Panc1 (cell line): ENCODE data around the gene GRIK4. TPM values are rescaled to one million over a fixed set of nuclear protein-coding genes. Genes with fewer than 3 reads are reported as not detected.

Experiments
- ATAC-seq: fragments of 200-7000 bp; cut with Tn5 transposase; 2 replicates; pipeline ENCODE4 v1.9.1; 2020; ENCODE audit warnings: mild to moderate bottlenecking, moderate library complexity
- BruUV-seq: library from RNA; stranded (reverse); fragments of 400-500 nt; replicated peaks from 2 replicates; lab custom pipeline; 2021; lab: Mats Ljungman, UMichigan
- CTCF ChIA-PET: fragments of 300-600 bp; sonication (Branson Sonifier 250); formaldehyde crosslinking; loops from one replicate; lab custom pipeline; 2022; ENCODE audit warnings: antibody characterized with exemption; lab: Charles Lee
- POLR2A ChIA-PET: fragments of 300-600 bp; sonication (Branson Sonifier 250); formaldehyde crosslinking; loops from one replicate; lab custom pipeline; 2022; ENCODE audit warnings: antibody characterized with exemption; lab: Charles Lee
- DNase-seq: peaks from one replicate; pipeline ENCODE4 v3.0.0-alpha.2; 2010; ENCODE audit warnings: low read depth, low spot score
- H3K27ac ChIP-seq: 2 replicates; pipeline ENCODE4 v1.5.1; 2011; ENCODE audit warnings: mild to moderate bottlenecking, low read length, inconsistent platforms
- H3K27me3 ChIP-seq: fragments of 200-500 bp; sonication (Bioruptor generic); 2 replicates; pipeline ENCODE4 v1.6.0; 2014; ENCODE audit warnings: low read length, inconsistent platforms; ENCODE audit not compliant: control insufficient read depth, insufficient read depth
- H3K36me3 ChIP-seq: fragments of 200-500 bp; sonication (Bioruptor generic); 2 replicates; pipeline ENCODE4 v1.5.1; 2014; ENCODE audit warnings: inconsistent platforms, mild to moderate bottlenecking, low read length, moderate library complexity; ENCODE audit not compliant: control insufficient read depth, insufficient read depth
- H3K4me1 ChIP-seq: 2 replicates; pipeline ENCODE4 v1.5.1; 2011; ENCODE audit warnings: inconsistent platforms, mild to moderate bottlenecking, low read length, moderate library complexity; ENCODE audit not compliant: control insufficient read depth, insufficient read depth
- H3K4me3 ChIP-seq, 2 experiments: 2 replicates each; pipeline ENCODE4 v1.5.1; 2011 to 2012; ENCODE audit warnings: low read depth in 2 of 2, low read length in 2 of 2, mild to moderate bottlenecking in 2 of 2, inconsistent platforms in 1 of 2, moderate library complexity in 1 of 2
- H3K9me3 ChIP-seq: fragments of 200-500 bp; sonication (Bioruptor generic); 2 replicates; pipeline ENCODE4 v1.5.1; 2014; ENCODE audit warnings: low read depth, mild to moderate bottlenecking, inconsistent platforms, low read length, moderate library complexity; ENCODE audit not compliant: control insufficient read depth, insufficient read depth
- POLR2AphosphoS5 ChIP-seq: IDR thresholded peaks from 2 replicates; pipeline ENCODE4 v1.6.1; 2012; ENCODE audit warnings: mild to moderate bottlenecking, low read depth, low read length, moderate library complexity
- SIN3A ChIP-seq: IDR thresholded peaks from 2 replicates; pipeline ENCODE4 v1.6.1; 2012; ENCODE audit warnings: low read depth, mild to moderate bottlenecking, low read length, moderate library complexity, borderline replicate concordance; ENCODE audit not compliant: insufficient read depth
- TCF7L2 ChIP-seq: IDR thresholded peaks from 2 replicates; pipeline ENCODE4 v1.6.1; 2011; ENCODE audit warnings: mild to moderate bottlenecking, low read depth, low read length, inconsistent platforms
- in situ Hi-C: cut with HindIII; loops from 2 replicates; pipeline ENCODE4 v1.10.0; 2016; ENCODE audit warnings: low sequenced_read_pairs, low pct_unique_long_range_greater_than_20kb
- intact Hi-C: fragments of 100-400 bp; cut with micrococcal nuclease; formaldehyde crosslinking; loops from one replicate; pipeline ENCODE4 v1.10.0; 2022; ENCODE audit not compliant: unreplicated experiment
- total RNA-seq: library from RNA; stranded (reverse); gene quantifications from one replicate; pipeline ENCODE4 v1.2.1, GENCODE V29; 2021; ENCODE audit not compliant: unreplicated experiment
- TF ChIP-seq, protein P1 (sequence below), 2 experiments: IDR thresholded peaks; 2 replicates each; pipeline ENCODE4 v1.6.1; 2011 to 2012; ENCODE audit warnings: low read depth in 2 of 2, control low read depth in 1 of 2, low read length in 1 of 2, mild to moderate bottlenecking in 1 of 2, moderate library complexity in 1 of 2; ENCODE audit not compliant: insufficient read depth in 1 of 2
- TF ChIP-seq, protein P2 (sequence below): fragments of 450-650 bp; IDR thresholded peaks from 2 replicates; pipeline ENCODE4 v1.5.1; 2017; ENCODE audit warnings: mild to moderate bottlenecking

GRIK4 gene
- total RNA-seq, 1 experiment from 2014 or later = 0.62 TPM

DNA sequence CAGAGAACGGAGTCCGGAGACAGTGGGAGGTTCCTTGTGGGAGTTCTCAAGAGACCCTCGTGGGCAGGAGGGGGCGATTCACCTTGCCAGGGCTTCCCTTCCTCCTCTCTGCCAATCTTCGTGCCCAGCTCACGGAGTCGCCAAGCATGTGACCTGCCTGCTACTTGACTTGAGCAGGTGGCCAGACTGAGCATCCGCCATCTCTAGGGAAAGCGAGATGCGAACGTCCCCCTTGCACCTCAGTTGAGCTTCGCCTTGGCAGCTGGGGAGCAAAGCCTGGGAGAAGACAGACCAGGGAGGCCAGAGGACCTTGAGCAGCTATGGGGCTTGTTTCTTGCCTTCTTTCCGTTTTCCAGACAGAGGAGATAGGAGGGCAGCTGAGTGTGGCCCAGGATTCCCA is 123.2 kb downstream of the GRIK4 start:
- ChIA-PET POLR2A (no interaction called here), CTCF (interaction anchor here (0.7 kb wide), 1 partner anchor 151 kb away, joined by 3 read pairs; no protein-coding TSS in a partner anchor)
- H3K4me1 ChIP-seq = no peaks in the 10 kb centered on the region
- H3K27me3 ChIP-seq = peaks cover 4% of the 10 kb centered on the region
- no peak overlapping the region for H3K27ac ChIP-seq
- no TSS peak for BruUV-seq
- intact Hi-C loops = no loop called here
- ATAC-seq (no peak), DNase-seq (no peak)
- H3K36me3 ChIP-seq = no peaks in the 10 kb centered on the region
- H3K4me3 ChIP-seq = no peak overlapping the region
- in situ Hi-C loops = no loop called here
- TF ChIP-seq, protein P1, sequence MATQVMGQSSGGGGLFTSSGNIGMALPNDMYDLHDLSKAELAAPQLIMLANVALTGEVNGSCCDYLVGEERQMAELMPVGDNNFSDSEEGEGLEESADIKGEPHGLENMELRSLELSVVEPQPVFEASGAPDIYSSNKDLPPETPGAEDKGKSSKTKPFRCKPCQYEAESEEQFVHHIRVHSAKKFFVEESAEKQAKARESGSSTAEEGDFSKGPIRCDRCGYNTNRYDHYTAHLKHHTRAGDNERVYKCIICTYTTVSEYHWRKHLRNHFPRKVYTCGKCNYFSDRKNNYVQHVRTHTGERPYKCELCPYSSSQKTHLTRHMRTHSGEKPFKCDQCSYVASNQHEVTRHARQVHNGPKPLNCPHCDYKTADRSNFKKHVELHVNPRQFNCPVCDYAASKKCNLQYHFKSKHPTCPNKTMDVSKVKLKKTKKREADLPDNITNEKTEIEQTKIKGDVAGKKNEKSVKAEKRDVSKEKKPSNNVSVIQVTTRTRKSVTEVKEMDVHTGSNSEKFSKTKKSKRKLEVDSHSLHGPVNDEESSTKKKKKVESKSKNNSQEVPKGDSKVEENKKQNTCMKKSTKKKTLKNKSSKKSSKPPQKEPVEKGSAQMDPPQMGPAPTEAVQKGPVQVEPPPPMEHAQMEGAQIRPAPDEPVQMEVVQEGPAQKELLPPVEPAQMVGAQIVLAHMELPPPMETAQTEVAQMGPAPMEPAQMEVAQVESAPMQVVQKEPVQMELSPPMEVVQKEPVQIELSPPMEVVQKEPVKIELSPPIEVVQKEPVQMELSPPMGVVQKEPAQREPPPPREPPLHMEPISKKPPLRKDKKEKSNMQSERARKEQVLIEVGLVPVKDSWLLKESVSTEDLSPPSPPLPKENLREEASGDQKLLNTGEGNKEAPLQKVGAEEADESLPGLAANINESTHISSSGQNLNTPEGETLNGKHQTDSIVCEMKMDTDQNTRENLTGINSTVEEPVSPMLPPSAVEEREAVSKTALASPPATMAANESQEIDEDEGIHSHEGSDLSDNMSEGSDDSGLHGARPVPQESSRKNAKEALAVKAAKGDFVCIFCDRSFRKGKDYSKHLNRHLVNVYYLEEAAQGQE (IDR thresholded peaks at IDR 0.05; ENCODE audit: insufficient read depth in 1 of 2, low read depth in 2 of 2, low read length in 1 of 2) = no peak
- TF ChIP-seq SIN3A (no peak), TCF7L2 (no peak), POLR2AphosphoS5 (no peak)
- TF ChIP-seq, protein P2, sequence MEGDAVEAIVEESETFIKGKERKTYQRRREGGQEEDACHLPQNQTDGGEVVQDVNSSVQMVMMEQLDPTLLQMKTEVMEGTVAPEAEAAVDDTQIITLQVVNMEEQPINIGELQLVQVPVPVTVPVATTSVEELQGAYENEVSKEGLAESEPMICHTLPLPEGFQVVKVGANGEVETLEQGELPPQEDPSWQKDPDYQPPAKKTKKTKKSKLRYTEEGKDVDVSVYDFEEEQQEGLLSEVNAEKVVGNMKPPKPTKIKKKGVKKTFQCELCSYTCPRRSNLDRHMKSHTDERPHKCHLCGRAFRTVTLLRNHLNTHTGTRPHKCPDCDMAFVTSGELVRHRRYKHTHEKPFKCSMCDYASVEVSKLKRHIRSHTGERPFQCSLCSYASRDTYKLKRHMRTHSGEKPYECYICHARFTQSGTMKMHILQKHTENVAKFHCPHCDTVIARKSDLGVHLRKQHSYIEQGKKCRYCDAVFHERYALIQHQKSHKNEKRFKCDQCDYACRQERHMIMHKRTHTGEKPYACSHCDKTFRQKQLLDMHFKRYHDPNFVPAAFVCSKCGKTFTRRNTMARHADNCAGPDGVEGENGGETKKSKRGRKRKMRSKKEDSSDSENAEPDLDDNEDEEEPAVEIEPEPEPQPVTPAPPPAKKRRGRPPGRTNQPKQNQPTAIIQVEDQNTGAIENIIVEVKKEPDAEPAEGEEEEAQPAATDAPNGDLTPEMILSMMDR = no peak
- H3K9me3 ChIP-seq = no peaks in the 10 kb centered on the region

DNA sequence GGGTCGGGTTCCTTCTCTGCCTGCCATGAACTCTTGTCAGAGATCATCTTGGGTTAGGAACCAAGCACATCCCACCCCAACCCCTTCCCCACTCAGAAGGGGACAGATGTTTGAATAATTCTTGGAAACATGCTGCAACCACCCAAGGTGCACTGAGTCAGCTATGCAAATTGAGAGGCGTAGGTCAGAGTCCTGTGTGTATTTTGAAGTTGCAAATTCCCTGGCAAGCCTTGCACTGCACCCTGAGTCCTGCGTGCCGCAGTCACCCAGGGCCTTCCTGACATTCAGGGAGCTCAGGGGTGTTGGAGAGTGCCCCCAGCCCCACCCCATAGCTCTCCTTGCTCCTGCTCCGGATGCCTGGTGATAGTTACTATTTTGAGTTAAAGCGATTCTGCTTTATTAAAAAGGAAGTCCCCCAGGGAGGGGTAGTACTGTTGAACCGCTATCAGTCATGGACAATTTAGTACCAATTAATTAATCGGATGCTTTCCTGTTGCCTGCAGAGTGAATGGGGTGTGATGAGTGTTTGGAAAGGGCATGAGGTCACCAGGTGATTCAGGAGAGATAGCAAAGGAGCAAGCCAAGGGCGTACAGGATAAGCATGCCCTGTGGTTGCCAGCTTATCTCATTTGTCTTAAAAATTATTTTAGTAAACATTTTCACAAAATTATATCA is 123.7 kb downstream of the GRIK4 start:
- Histone ChIP-seq H3K4me1 (no peaks in the 10 kb centered on the region), H3K27ac (no peak overlapping the region), H3K9me3 (no peaks in the 10 kb centered on the region), H3K27me3 (peaks cover 4% of the 10 kb centered on the region), H3K4me3 (no peak overlapping the region), H3K36me3 (no peaks in the 10 kb centered on the region)
- intact Hi-C loops = no loop called here
- ChIA-PET CTCF (no interaction called here), POLR2A (no interaction called here)
- BruUV-seq = no TSS peak
- TF ChIP-seq TCF7L2 = no peak
- TF ChIP-seq, protein P2 = no peak
- TF ChIP-seq, protein P1 (IDR thresholded peaks at IDR 0.05; ENCODE audit: insufficient read depth in 1 of 2, low read depth in 2 of 2, low read length in 1 of 2) = no peak
- TF ChIP-seq POLR2AphosphoS5 = no peak
- TF ChIP-seq SIN3A = no peak
- in situ Hi-C loops = no loop called here
- no peak for DNase-seq
- ATAC-seq = no peak
